SK-N-SH (cell line): ENCODE data around the gene SCN2A. TPM values are rescaled to one million over a fixed set of nuclear protein-coding genes. Genes with fewer than 3 reads are reported as not detected.

Source experiments
- CTCF ChIA-PET: fragments of 300-600, 350-600 bp; formaldehyde crosslinking; extraction: SDS; loops from one replicate; lab custom pipeline; 2021; lab: Yijun Ruan, JAX
- POLR2A ChIA-PET: fragments of 350-600 bp; sonication (Branson Sonifier 250); formaldehyde crosslinking; extraction: SDS; loops from one replicate; lab custom pipeline; 2020; ENCODE audit warnings: antibody characterized with exemption, inconsistent platforms; lab: Yijun Ruan, JAX
- DNase-seq: peaks from one replicate; pipeline ENCODE4 v3.0.0; 2012
- H2AFZ ChIP-seq: fragments of 200-600 bp; sonication (generic); 2 replicates; pipeline ENCODE4 v1.8.1; 2016; ENCODE audit warnings: antibody characterized with exemption, mild to moderate bottlenecking, low read depth
- H3F3A ChIP-seq: fragments of 200-600 bp; sonication (generic); replicated peaks from 2 replicates; pipeline ENCODE3; 2016; ENCODE audit warnings: antibody characterized with exemption, mild to moderate bottlenecking; ENCODE audit not compliant: insufficient read depth
- H3K27ac ChIP-seq, 2 experiments: fragments of 200-500 bp in 1 of 2; fragments of 200-600 bp in 1 of 2; sonication (Bioruptor generic) in 1 of 2; sonication (generic), shearing (Covaris generic) in 1 of 2; 2 replicates each; pipeline versions ENCODE4 v1.5.1 to v1.6.1; 2014 to 2016; ENCODE audit warnings: low read depth in 2 of 2, inconsistent platforms in 1 of 2, low read length in 1 of 2, mild to moderate bottlenecking in 1 of 2, mixed read lengths in 1 of 2
- H3K27me3 ChIP-seq: fragments of 200-600 bp; sonication (generic), shearing (Covaris generic); 2 replicates; pipeline ENCODE4 v1.6.1; 2016; ENCODE audit warnings: mixed run types; ENCODE audit not compliant: insufficient read depth
- H3K36me3 ChIP-seq, 2 experiments: fragments of 200-500 bp in 1 of 2; fragments of 200-600 bp in 1 of 2; sonication (Bioruptor generic) in 1 of 2; sonication (generic) in 1 of 2; replicated peaks in 1 of 2; 2 replicates each; pipeline versions ENCODE3 to v1.5.1; 2014 to 2016; ENCODE audit warnings: low read length in 1 of 2, mild to moderate bottlenecking in 1 of 2; ENCODE audit not compliant: insufficient read depth in 2 of 2, control insufficient read depth in 1 of 2
- H3K4me1 ChIP-seq, 2 experiments: fragments of 200-500 bp in 1 of 2; fragments of 200-600 bp in 1 of 2; sonication (Bioruptor generic) in 1 of 2; sonication (generic), shearing (Covaris generic) in 1 of 2; 2 replicates each; pipeline versions ENCODE4 v1.5.1 to v1.6.1; 2014 to 2016; ENCODE audit warnings: low read depth in 1 of 2, low read length in 1 of 2, mixed run types in 1 of 2; ENCODE audit not compliant: insufficient read depth in 2 of 2, control insufficient read depth in 1 of 2
- H3K4me2 ChIP-seq: fragments of 200-600 bp; sonication (generic), shearing (Covaris generic); 2 replicates; pipeline ENCODE4 v1.6.1; 2017; ENCODE audit warnings: mixed run types
- H3K4me3 ChIP-seq, 2 experiments: fragments of 200-500 bp in 1 of 2; fragments of 200-600 bp in 1 of 2; sonication (Bioruptor generic) in 1 of 2; sonication (generic), shearing (Covaris generic) in 1 of 2; 2 replicates each; pipeline versions ENCODE4 v1.5.1 to v1.8.1; 2014 to 2016; ENCODE audit warnings: low read depth in 2 of 2, inconsistent platforms in 1 of 2, low read length in 1 of 2, mild to moderate bottlenecking in 1 of 2, mixed read lengths in 1 of 2, moderate library complexity in 1 of 2
- H3K79me2 ChIP-seq: fragments of 200-600 bp; sonication (generic); 2 replicates; pipeline ENCODE4 v1.8.1; 2017; ENCODE audit warnings: mild to moderate bottlenecking; ENCODE audit not compliant: insufficient read depth
- H3K9ac ChIP-seq: fragments of 200-600 bp; sonication (generic); 2 replicates; pipeline ENCODE4 v1.6.1; 2017; ENCODE audit warnings: mixed run types
- H3K9me2 ChIP-seq: fragments of 200-600 bp; sonication (generic); 2 replicates; pipeline ENCODE4 v1.6.1; 2017; ENCODE audit warnings: mixed run types
- H3K9me3 ChIP-seq: fragments of 200-600 bp; sonication (generic); 2 replicates; pipeline ENCODE4 v1.6.1; 2017; ENCODE audit warnings: mixed run types, mild to moderate bottlenecking, moderate library complexity
- H4K20me1 ChIP-seq: fragments of 200-600 bp; sonication (generic); 2 replicates; pipeline ENCODE4 v1.6.1; 2017; ENCODE audit warnings: mild to moderate bottlenecking, mixed run types; ENCODE audit not compliant: insufficient read depth
- CHD2 ChIP-seq: fragments of 150-350 bp; IDR thresholded peaks from 2 replicates; pipeline ENCODE4 v1.6.1; 2018; ENCODE audit warnings: low read length; ENCODE audit not compliant: partially characterized antibody
- EP300 ChIP-seq, 2 experiments: IDR thresholded peaks; 2 replicates each; pipeline versions ENCODE4 v1.4.0 to v1.6.1; 2012; ENCODE audit warnings: borderline replicate concordance in 1 of 2, low read depth in 1 of 2, low read length in 1 of 2
- EZH2phosphoT487 ChIP-seq: fragments of 200-600 bp; sonication (generic); IDR thresholded peaks from 2 replicates; pipeline ENCODE4 v1.6.1; 2017; ENCODE audit warnings: low read depth, mixed run types, mild to moderate bottlenecking, antibody characterized with exemption, moderate library complexity, borderline replicate concordance
- FOXM1 ChIP-seq: IDR thresholded peaks from 2 replicates; pipeline ENCODE4 v1.4.0; 2012; ENCODE audit warnings: low read depth, mild to moderate bottlenecking
- GABPA ChIP-seq: IDR thresholded peaks from 2 replicates; pipeline ENCODE4 v1.4.0; 2012; ENCODE audit warnings: low read depth, mild to moderate bottlenecking
- GATA2 ChIP-seq: sonication (generic); formaldehyde crosslinking; IDR thresholded peaks from 2 replicates; pipeline ENCODE4 v1.5.0; 2020; ENCODE audit warnings: mild to moderate bottlenecking, missing genetic modification reagents
- JUND ChIP-seq: IDR thresholded peaks from 2 replicates; pipeline ENCODE4 v1.4.0; 2012
- RAD21 ChIP-seq: IDR thresholded peaks from 2 replicates; pipeline ENCODE4 v1.6.1; 2012; ENCODE audit warnings: mild to moderate bottlenecking, low read length
- RCOR1 ChIP-seq: fragments of 150-350 bp; IDR thresholded peaks from 2 replicates; pipeline ENCODE4 v1.6.1; 2017; ENCODE audit warnings: antibody characterized with exemption, low read length
- RFX5 ChIP-seq: IDR thresholded peaks from 2 replicates; pipeline ENCODE4 v1.6.1; 2012; ENCODE audit warnings: mild to moderate bottlenecking, improper control_type of control experiment, low read length
- SMC3 ChIP-seq: IDR thresholded peaks from 2 replicates; pipeline ENCODE4 v1.6.1; 2012; ENCODE audit warnings: low read depth, low read length, improper control_type of control experiment
- WGBS: methylation state at CpG from one replicate; pipeline ENCODE4 v1.1.6; 2017; ENCODE audit warnings: low lambda C conversion rate; 5-methylcytosine and 5-hydroxymethylcytosine counted together
- polyA plus RNA-seq, 3 experiments: library from polyadenylated mRNA; depleted of rRNA; stranded (reverse); fragments of >200 nt; gene quantifications; 2 replicates each; pipeline ENCODE4 v1.2.3, GENCODE V29; 2012
- TF ChIP-seq, protein P1 (sequence below): IDR thresholded peaks from 2 replicates; pipeline ENCODE4 v1.4.0; 2012; ENCODE audit warnings: low read depth, borderline replicate concordance
- TF ChIP-seq, protein P2 (sequence below): IDR thresholded peaks from 2 replicates; pipeline ENCODE4 v1.6.1; 2012; ENCODE audit warnings: mild to moderate bottlenecking, low read depth, low read length, moderate library complexity
- TF ChIP-seq, protein P3 (sequence below): fragments of 150-350 bp; IDR thresholded peaks from 2 replicates; pipeline ENCODE4 v1.6.1; 2016; ENCODE audit warnings: mild to moderate bottlenecking, low read depth, low read length
- TF ChIP-seq, protein P4 (sequence below): IDR thresholded peaks from 2 replicates; pipeline ENCODE4 v1.4.0; 2012; ENCODE audit warnings: low read depth, borderline replicate concordance

Gene SCN2A
- polyA plus RNA-seq, 1 of the 3 experiments (the other 2 are of a cell fraction): 5.1 TPM

DNA sequence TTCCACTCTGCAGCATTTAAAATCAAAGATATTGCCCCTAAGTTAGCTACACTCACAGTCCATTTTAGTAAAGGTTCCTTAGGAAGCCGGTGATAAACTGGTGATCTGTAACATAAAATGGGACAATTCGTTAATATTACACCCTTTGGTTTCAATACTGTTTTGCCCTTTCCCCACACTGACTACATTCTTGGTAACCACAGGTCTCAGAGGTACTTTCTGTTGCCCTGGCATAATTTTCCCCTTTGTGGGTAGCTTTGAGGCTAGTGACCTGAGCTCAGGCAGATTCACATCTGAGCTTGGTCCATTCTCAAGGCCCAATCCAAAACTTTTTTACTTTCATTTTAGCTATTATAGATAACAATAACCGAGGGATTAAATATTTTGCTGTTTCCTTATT is 197.3 kb downstream of the SCN2A start:
- no peak overlapping the region for H3K9ac ChIP-seq

DNA sequence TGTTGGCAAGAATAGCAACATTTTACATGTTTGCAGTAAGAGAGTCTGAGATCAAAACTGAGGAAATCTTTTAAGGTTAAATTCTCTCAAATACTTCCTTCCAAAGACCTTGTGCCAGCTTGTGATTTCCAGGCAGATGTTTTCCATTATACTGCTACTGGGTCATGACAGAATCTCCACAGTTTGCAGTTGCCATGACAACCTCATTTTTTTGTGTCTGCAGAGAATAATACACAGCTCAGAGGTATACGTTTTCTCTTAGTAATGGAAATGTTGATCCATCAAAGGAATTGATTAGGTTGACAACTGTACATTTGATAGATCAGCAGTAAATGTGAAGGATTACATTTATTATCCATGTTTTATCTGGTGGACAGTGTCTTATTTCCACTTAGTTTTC is 201.2 kb downstream of the SCN2A start:
- 0% methylated on average over 1 of the region's 1 CpG for WGBS
- Histone ChIP-seq H3K27ac (peak overlapping the region; percentile 70 to 92), H3K79me2 (no peaks in the 10 kb centered on the region), H3K9ac (no peak overlapping the region), H3K4me1 (peaks cover 6 to 12% of the 10 kb centered on the region in 2 experiments; a peak in 2 of 4 replicates), H3K4me2 (peak overlapping the region; percentile 28; the same call in 1 of the 2 replicates), H3K4me3 (no peak overlapping the region), H3K27me3 (no peaks in the 10 kb centered on the region), H3K9me3 (no peaks in the 10 kb centered on the region), H3F3A (no peaks in the 10 kb centered on the region), H2AFZ (no peak overlapping the region), H4K20me1 (no peaks in the 10 kb centered on the region), H3K36me3 (no peaks in the 10 kb centered on the region), H3K9me2 (no peaks in the 10 kb centered on the region)
- POLR2A ChIA-PET: no interaction called here
- peak; percentile 61 for DNase-seq
- CTCF ChIA-PET: interaction anchor here (0.8 to 2.6 kb wide), 6 partner anchors 8 to 434 kb away, joined by 3 to 8 read pairs (median 3); no protein-coding TSS in a partner anchor
- TF ChIP-seq SMC3 (no peak), EZH2phosphoT487 (no peak), CHD2 (peak; percentile 46), GATA2 (no peak), RCOR1 (peak; percentile 50; the same call in 1 of the 2 replicates), EP300 (IDR thresholded peaks at IDR 0.05; ENCODE audit: borderline replicate concordance in 1 of 2, low read depth in 1 of 2, low read length in 1 of 2) (peak; percentile 19 to 57; a peak in 1 of 4 replicates)
- TF ChIP-seq, protein P1, sequence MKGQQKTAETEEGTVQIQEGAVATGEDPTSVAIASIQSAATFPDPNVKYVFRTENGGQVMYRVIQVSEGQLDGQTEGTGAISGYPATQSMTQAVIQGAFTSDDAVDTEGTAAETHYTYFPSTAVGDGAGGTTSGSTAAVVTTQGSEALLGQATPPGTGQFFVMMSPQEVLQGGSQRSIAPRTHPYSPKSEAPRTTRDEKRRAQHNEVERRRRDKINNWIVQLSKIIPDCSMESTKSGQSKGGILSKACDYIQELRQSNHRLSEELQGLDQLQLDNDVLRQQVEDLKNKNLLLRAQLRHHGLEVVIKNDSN: no peak
- TF ChIP-seq, protein P2, sequence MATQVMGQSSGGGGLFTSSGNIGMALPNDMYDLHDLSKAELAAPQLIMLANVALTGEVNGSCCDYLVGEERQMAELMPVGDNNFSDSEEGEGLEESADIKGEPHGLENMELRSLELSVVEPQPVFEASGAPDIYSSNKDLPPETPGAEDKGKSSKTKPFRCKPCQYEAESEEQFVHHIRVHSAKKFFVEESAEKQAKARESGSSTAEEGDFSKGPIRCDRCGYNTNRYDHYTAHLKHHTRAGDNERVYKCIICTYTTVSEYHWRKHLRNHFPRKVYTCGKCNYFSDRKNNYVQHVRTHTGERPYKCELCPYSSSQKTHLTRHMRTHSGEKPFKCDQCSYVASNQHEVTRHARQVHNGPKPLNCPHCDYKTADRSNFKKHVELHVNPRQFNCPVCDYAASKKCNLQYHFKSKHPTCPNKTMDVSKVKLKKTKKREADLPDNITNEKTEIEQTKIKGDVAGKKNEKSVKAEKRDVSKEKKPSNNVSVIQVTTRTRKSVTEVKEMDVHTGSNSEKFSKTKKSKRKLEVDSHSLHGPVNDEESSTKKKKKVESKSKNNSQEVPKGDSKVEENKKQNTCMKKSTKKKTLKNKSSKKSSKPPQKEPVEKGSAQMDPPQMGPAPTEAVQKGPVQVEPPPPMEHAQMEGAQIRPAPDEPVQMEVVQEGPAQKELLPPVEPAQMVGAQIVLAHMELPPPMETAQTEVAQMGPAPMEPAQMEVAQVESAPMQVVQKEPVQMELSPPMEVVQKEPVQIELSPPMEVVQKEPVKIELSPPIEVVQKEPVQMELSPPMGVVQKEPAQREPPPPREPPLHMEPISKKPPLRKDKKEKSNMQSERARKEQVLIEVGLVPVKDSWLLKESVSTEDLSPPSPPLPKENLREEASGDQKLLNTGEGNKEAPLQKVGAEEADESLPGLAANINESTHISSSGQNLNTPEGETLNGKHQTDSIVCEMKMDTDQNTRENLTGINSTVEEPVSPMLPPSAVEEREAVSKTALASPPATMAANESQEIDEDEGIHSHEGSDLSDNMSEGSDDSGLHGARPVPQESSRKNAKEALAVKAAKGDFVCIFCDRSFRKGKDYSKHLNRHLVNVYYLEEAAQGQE: no peak
- TF ChIP-seq, protein P3, sequence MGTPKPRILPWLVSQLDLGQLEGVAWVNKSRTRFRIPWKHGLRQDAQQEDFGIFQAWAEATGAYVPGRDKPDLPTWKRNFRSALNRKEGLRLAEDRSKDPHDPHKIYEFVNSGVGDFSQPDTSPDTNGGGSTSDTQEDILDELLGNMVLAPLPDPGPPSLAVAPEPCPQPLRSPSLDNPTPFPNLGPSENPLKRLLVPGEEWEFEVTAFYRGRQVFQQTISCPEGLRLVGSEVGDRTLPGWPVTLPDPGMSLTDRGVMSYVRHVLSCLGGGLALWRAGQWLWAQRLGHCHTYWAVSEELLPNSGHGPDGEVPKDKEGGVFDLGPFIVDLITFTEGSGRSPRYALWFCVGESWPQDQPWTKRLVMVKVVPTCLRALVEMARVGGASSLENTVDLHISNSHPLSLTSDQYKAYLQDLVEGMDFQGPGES: no peak

More for the DNA sequence above, 197.3 kb downstream of the SCN2A start:
- H4K20me1 ChIP-seq: no peaks in the 10 kb centered on the region
- no peaks in the 10 kb centered on the region for H3F3A ChIP-seq
- no peak overlapping the region for H3K27ac ChIP-seq
- H3K4me3 ChIP-seq: no peak overlapping the region
- POLR2A ChIA-PET: no interaction called here
- no peak for DNase-seq
- CTCF ChIA-PET: interaction anchor here (0.8 to 1.5 kb wide), 4 partner anchors 10 to 438 kb away, joined by 3 to 5 read pairs (median 4); no protein-coding TSS in a partner anchor
- no peak overlapping the region for H2AFZ ChIP-seq
- TF ChIP-seq FOXM1 (no peak), GABPA (no peak), EP300 (IDR thresholded peaks at IDR 0.05; ENCODE audit: borderline replicate concordance in 1 of 2, low read depth in 1 of 2, low read length in 1 of 2) (no peak), RAD21 (no peak), JUND (no peak), SMC3 (no peak), RFX5 (no peak)
- TF ChIP-seq, protein P3: no peak
- TF ChIP-seq, protein P4, sequence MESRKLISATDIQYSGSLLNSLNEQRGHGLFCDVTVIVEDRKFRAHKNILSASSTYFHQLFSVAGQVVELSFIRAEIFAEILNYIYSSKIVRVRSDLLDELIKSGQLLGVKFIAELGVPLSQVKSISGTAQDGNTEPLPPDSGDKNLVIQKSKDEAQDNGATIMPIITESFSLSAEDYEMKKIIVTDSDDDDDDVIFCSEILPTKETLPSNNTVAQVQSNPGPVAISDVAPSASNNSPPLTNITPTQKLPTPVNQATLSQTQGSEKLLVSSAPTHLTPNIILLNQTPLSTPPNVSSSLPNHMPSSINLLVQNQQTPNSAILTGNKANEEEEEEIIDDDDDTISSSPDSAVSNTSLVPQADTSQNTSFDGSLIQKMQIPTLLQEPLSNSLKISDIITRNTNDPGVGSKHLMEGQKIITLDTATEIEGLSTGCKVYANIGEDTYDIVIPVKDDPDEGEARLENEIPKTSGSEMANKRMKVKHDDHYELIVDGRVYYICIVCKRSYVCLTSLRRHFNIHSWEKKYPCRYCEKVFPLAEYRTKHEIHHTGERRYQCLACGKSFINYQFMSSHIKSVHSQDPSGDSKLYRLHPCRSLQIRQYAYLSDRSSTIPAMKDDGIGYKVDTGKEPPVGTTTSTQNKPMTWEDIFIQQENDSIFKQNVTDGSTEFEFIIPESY: no peak
- TF ChIP-seq, all 33 proteins: peak for 0
- H3K79me2 ChIP-seq: no peaks in the 10 kb centered on the region
- H3K4me2 ChIP-seq: no peak overlapping the region
- H3K4me1 ChIP-seq: peaks cover 6 to 17% of the 10 kb centered on the region in 2 experiments; a peak in 2 of 4 replicates
- H3K9me2 ChIP-seq: no peaks in the 10 kb centered on the region
- H3K27me3 ChIP-seq: no peaks in the 10 kb centered on the region
- WGBS: 73% methylated on average over 3 of the region's 3 CpGs
- no peaks in the 10 kb centered on the region for H3K36me3 ChIP-seq
- no peaks in the 10 kb centered on the region for H3K9me3 ChIP-seq
